ENCODE data around the gene IL17B.

DNA sequence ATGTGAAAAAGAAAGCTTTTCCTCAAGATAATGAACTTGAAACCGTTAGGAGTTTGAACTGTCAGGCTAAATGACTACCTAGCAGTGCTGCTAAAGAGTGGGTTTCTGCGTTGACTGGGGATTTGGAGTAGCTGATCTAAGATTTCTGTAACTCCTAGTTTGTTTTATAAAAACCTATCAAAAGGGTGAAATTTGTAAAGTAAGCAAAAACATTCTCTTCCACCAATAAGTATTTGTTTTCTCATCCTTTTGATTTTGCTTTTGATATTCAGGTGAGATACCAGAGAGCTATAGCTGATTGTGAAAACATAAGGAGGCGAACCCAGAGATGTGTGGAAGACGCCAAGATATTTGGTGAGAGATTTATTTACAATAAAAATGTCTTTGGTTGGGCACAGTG lies 29.7 kb downstream of the IL17B start:
- TF ChIP-seq, protein P1, sequence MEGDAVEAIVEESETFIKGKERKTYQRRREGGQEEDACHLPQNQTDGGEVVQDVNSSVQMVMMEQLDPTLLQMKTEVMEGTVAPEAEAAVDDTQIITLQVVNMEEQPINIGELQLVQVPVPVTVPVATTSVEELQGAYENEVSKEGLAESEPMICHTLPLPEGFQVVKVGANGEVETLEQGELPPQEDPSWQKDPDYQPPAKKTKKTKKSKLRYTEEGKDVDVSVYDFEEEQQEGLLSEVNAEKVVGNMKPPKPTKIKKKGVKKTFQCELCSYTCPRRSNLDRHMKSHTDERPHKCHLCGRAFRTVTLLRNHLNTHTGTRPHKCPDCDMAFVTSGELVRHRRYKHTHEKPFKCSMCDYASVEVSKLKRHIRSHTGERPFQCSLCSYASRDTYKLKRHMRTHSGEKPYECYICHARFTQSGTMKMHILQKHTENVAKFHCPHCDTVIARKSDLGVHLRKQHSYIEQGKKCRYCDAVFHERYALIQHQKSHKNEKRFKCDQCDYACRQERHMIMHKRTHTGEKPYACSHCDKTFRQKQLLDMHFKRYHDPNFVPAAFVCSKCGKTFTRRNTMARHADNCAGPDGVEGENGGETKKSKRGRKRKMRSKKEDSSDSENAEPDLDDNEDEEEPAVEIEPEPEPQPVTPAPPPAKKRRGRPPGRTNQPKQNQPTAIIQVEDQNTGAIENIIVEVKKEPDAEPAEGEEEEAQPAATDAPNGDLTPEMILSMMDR (IDR thresholded peaks at IDR 0.05) = no peak
- no peak for TF ChIP-seq POLR2A (IDR thresholded peaks at IDR 0.05)

Measured in adrenal gland (tissue), 5 donors.